ENCODE results near the gene ABCB6.

GRCh38 chr2:219213486-219214071 is 5.2 kb downstream of the ABCB6 start:
- TF ChIP-seq CTCF (optimal IDR thresholded peaks at IDR 0.05 in 1 of 3, IDR thresholded peaks at IDR 0.05 in 1 of 3, conservative IDR thresholded peaks at IDR 0.05 in 1 of 3; ENCODE audit: extremely low read depth in 1 of 3, insufficient read depth in 2 of 3, low read length in 3 of 3) (no peak), EZH2 (IDR thresholded peaks at IDR 0.05; ENCODE audit: low read length) (no peak)
